H4 (cell line): ENCODE measurements around the gene KRTAP5-1. TPM values are rescaled to one million over a fixed set of nuclear protein-coding genes. Genes with fewer than 3 reads are reported as not detected.

Source experiments
- DNase-seq: peaks from one replicate; pipeline ENCODE4 v3.0.0-alpha.2; 2015; ENCODE audit warnings: low spot score
- total RNA-seq: library from RNA; depleted of rRNA; stranded (reverse); fragments of >200 nt; shearing (Covaris generic); gene quantifications from 2 replicates; pipeline ENCODE4 v1.2.3, GENCODE V29; 2014

KRTAP5-1 gene
- total RNA-seq, 1 experiment from 2014 or later, result not detected

- DNase-seq, result no peak
Observed at GRCh38 chr11:1560649-1561251, 24.3 kb downstream of the KRTAP5-1 start.

GRCh38 chr11:1560002-1560648 is 25.0 kb downstream of the KRTAP5-1 start:
- DNase-seq, result no peak

- peak; percentile 97 for DNase-seq
Observed at GRCh38 chr11:1559111-1559951, 25.8 kb downstream of the KRTAP5-1 start.

GRCh38 chr11:1558775-1559110 is 26.3 kb downstream of the KRTAP5-1 start:
- DNase-seq, result no peak

GRCh38 chr11:1557904-1558774 is 26.9 kb downstream of the KRTAP5-1 start:
- peak; percentile 89 for DNase-seq

GRCh38 chr11:1557051-1557884 is 27.8 kb downstream of the KRTAP5-1 start:
- DNase-seq, result no peak

- DNase-seq, result no peak
Observed at GRCh38 chr11:1556278-1556902, 28.7 kb downstream of the KRTAP5-1 start.

GRCh38 chr11:1555713-1556153 is 29.4 kb downstream of the KRTAP5-1 start:
- no peak for DNase-seq

- no peak for DNase-seq
Observed at GRCh38 chr11:1554981-1555712, 29.9 kb downstream of the KRTAP5-1 start.

- DNase-seq, result no peak
Observed at GRCh38 chr11:1553808-1554594, 31.1 kb downstream of the KRTAP5-1 start.

GRCh38 chr11:1549338-1550330 is 35.4 kb downstream of the KRTAP5-1 start:
- no peak for DNase-seq

- DNase-seq, result peak; percentile 74
Observed at GRCh38 chr11:1548221-1549070, 36.6 kb downstream of the KRTAP5-1 start.

- no peak for DNase-seq
Observed at GRCh38 chr11:1547467-1548098, 37.5 kb downstream of the KRTAP5-1 start.

GRCh38 chr11:1546536-1547466 is 38.3 kb downstream of the KRTAP5-1 start:
- no peak for DNase-seq

GRCh38 chr11:1546077-1546535 is 39.0 kb downstream of the KRTAP5-1 start:
- no peak for DNase-seq
